ENCODE measurements around the gene SERHL2.

GRCh38 chr22:42553475-42554361 is at the start of gene SERHL2:
- no peak for TF ChIP-seq EZH2 (IDR thresholded peaks at IDR 0.05; ENCODE audit: insufficient read depth, poor library complexity, severe bottlenecking)
- TF ChIP-seq EZH2phosphoT487 (IDR thresholded peaks at IDR 0.05; ENCODE audit: insufficient read depth, low read depth), result no peak
